ENCODE measurements around the gene FCHSD1. TPM values are rescaled to one million over a fixed set of nuclear protein-coding genes. Genes with fewer than 3 reads are reported as not detected.

The FCHSD1 gene
- total and polyA plus RNA-seq, 2 donors (not counting 1 experiment from before 2014, with no cell fraction given): 123 to 193 TPM

DNA sequence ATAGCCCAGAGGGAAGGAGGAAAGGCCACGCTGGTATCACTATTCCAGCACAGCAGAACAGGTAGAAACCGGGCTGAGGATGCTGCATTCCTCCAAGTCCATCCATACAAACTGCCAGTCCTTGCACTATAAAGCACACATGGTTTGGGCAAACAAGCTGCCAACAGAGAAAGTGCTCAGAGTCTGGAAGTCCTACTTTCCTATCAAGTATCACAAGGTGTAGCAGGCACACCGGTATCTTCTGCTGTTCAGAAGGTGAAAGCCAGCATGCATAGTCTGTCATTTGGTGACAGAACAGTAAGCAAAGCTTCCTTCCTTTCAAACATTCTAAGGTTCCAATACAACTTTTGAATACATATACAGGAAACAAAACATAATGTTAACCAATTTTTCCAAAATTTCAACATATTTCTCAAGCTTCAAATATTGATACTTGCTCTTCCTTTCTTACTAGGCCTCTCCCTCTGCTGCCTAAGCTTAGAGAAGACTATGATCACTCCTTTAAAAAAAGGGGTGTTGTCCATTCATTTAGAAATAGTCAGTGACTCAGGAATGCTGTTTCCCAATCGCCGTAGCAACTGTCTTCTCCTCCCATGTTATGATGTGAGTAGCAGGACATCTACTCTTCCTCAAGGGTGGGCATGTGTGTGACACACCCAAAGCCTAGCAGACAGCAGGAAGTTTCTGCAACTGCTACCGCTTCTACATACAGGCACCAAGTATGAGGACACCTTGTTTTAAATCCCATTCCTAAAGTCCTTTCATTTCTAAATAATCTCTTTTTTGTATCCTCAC is 47.1 kb downstream of the FCHSD1 start:
- H3K4me2 ChIP-seq (replicated peaks; ENCODE audit: low read depth, low read length, poor library complexity, severe bottlenecking): peak overlapping the region; percentile 68
- peaks cover 53 to 74% of the 10 kb centered on the region in 2 donors for H3K4me1 ChIP-seq (ENCODE audit: control insufficient read depth in 2 of 2, insufficient read depth in 2 of 2, low read length in 2 of 2)
- H3K9me3 ChIP-seq (ENCODE audit: control extremely low read depth in 1 of 3, control insufficient read depth in 2 of 3, insufficient read depth in 1 of 3, low read length in 2 of 3): no peaks in the 10 kb centered on the region
- H2AFZ ChIP-seq (ENCODE audit: insufficient read depth, low read depth, low read length, poor library complexity, severe bottlenecking): no peak overlapping the region
- Mint-ChIP-seq H3K4me3 (peak overlapping the region; percentile 68), H3K27me3 (no peaks in the 10 kb centered on the region), H3K9me3 (ENCODE audit: insufficient read depth) (no peaks in the 10 kb centered on the region), H3K27ac (peak overlapping the region; percentile 80), H3K4me1 (peaks cover 78% of the 10 kb centered on the region)
- no peak for TF ChIP-seq EZH2 (IDR thresholded peaks at IDR 0.05; ENCODE audit: borderline replicate concordance, insufficient read depth, low read depth, low read length, poor library complexity, severe bottlenecking)
- TF ChIP-seq, protein P1, sequence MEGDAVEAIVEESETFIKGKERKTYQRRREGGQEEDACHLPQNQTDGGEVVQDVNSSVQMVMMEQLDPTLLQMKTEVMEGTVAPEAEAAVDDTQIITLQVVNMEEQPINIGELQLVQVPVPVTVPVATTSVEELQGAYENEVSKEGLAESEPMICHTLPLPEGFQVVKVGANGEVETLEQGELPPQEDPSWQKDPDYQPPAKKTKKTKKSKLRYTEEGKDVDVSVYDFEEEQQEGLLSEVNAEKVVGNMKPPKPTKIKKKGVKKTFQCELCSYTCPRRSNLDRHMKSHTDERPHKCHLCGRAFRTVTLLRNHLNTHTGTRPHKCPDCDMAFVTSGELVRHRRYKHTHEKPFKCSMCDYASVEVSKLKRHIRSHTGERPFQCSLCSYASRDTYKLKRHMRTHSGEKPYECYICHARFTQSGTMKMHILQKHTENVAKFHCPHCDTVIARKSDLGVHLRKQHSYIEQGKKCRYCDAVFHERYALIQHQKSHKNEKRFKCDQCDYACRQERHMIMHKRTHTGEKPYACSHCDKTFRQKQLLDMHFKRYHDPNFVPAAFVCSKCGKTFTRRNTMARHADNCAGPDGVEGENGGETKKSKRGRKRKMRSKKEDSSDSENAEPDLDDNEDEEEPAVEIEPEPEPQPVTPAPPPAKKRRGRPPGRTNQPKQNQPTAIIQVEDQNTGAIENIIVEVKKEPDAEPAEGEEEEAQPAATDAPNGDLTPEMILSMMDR (IDR thresholded peaks at IDR 0.05): no peak
- peaks cover 89% of the 10 kb centered on the region for H3K79me2 ChIP-seq (ENCODE audit: control insufficient read depth, insufficient read depth, low read length)
- ChIA-PET CTCF (interaction anchor here (1.1 to 28.1 kb wide), 6 partner anchors 11 to 46 kb away, joined by 3 to 760 read pairs (median 6); partner anchors contain the start of genes DIAPH1 and HDAC3), POLR2A (no interaction called here)
- H3K27me3 ChIP-seq (replicated peaks in 1 of 4; ENCODE audit: control extremely low read depth in 1 of 4, control insufficient read depth in 3 of 4, insufficient read depth in 4 of 4, low read length in 3 of 4): no peaks in the 10 kb centered on the region
- H3K4me3 ChIP-seq (ENCODE audit: control extremely low read depth in 1 of 5, extremely low read depth in 1 of 5, insufficient read depth in 1 of 5, low read depth in 2 of 5, low read length in 4 of 5): no peak overlapping the region
- no peaks in the 10 kb centered on the region for H3K36me3 ChIP-seq (replicated peaks in 1 of 2; ENCODE audit: control extremely low read depth in 1 of 2, control insufficient read depth in 1 of 2, extremely low read depth in 1 of 2, insufficient read depth in 2 of 2, low read length in 1 of 2)
- intact Hi-C loops (cut with micrococcal nuclease): no loop called here
- peak; percentile 30 for DNase-seq
- H4K20me1 ChIP-seq (ENCODE audit: control insufficient read depth, insufficient read depth, low read length, poor library complexity, severe bottlenecking): peaks cover 17% of the 10 kb centered on the region
- no peak for ATAC-seq (ENCODE audit: low read depth)
- peak overlapping the region; percentile 29 to 84 for H3K27ac ChIP-seq (ENCODE audit: low read length in 2 of 2)
- 48% methylated on average over 3 of the region's 6 CpGs for WGBS (ENCODE audit: insufficient coverage)
- H3K9ac ChIP-seq (ENCODE audit: low read length): peak overlapping the region; percentile 24

- intact Hi-C loops (cut with micrococcal nuclease): no loop called here
- ATAC-seq (ENCODE audit: low read depth): no peak
- peaks cover 19% of the 10 kb centered on the region for H4K20me1 ChIP-seq (ENCODE audit: control insufficient read depth, insufficient read depth, low read length, poor library complexity, severe bottlenecking)
- Mint-ChIP-seq H3K27ac (no peak overlapping the region), H3K27me3 (no peaks in the 10 kb centered on the region), H3K4me3 (no peak overlapping the region), H3K4me1 (peaks cover 80% of the 10 kb centered on the region), H3K9me3 (ENCODE audit: insufficient read depth) (no peaks in the 10 kb centered on the region)
- H2AFZ ChIP-seq (ENCODE audit: insufficient read depth, low read depth, low read length, poor library complexity, severe bottlenecking): no peak overlapping the region
- H3K27ac ChIP-seq (ENCODE audit: low read length in 2 of 2): no peak overlapping the region
- peaks cover 0 to under 1% (median 0%) of the 10 kb centered on the region in 3 donors for H3K9me3 ChIP-seq (ENCODE audit: control extremely low read depth in 1 of 3, control insufficient read depth in 2 of 3, insufficient read depth in 1 of 3, low read length in 2 of 3)
- H3K27me3 ChIP-seq (replicated peaks in 1 of 4; ENCODE audit: control extremely low read depth in 1 of 4, control insufficient read depth in 3 of 4, insufficient read depth in 4 of 4, low read length in 3 of 4): no peaks in the 10 kb centered on the region
- peaks cover 2 to 3% of the 10 kb centered on the region in 2 experiments for H3K36me3 ChIP-seq (replicated peaks in 1 of 2; ENCODE audit: control extremely low read depth in 1 of 2, control insufficient read depth in 1 of 2, extremely low read depth in 1 of 2, insufficient read depth in 2 of 2, low read length in 1 of 2)
- no CpG with 5 or more reads among the region's 1 CpG for WGBS (ENCODE audit: insufficient coverage)
- H3K4me1 ChIP-seq (ENCODE audit: control insufficient read depth in 2 of 2, insufficient read depth in 2 of 2, low read length in 2 of 2): peaks cover 47 to 69% of the 10 kb centered on the region in 2 donors
- ChIA-PET CTCF (interaction anchor here (1.0 to 28.1 kb wide), 6 partner anchors 12 to 45 kb away, joined by 3 to 760 read pairs (median 6); partner anchors contain the start of gene DIAPH1), POLR2A (interaction anchor here (0.8 kb wide), 1 partner anchor 14 kb away, joined by 4 read pairs; no protein-coding TSS in a partner anchor)
- H3K9ac ChIP-seq (ENCODE audit: low read length): no peak overlapping the region
- H3K4me3 ChIP-seq (ENCODE audit: control extremely low read depth in 1 of 5, extremely low read depth in 1 of 5, insufficient read depth in 1 of 5, low read depth in 2 of 5, low read length in 4 of 5): no peak overlapping the region
- H3K4me2 ChIP-seq (replicated peaks; ENCODE audit: low read depth, low read length, poor library complexity, severe bottlenecking): no peak overlapping the region
- peaks cover 83% of the 10 kb centered on the region for H3K79me2 ChIP-seq (ENCODE audit: control insufficient read depth, insufficient read depth, low read length)
- TF ChIP-seq, protein P1 (IDR thresholded peaks at IDR 0.05): no peak
- no peak for TF ChIP-seq EZH2 (IDR thresholded peaks at IDR 0.05; ENCODE audit: borderline replicate concordance, insufficient read depth, low read depth, low read length, poor library complexity, severe bottlenecking)
- no peak for DNase-seq
These were observed 48.6 kb downstream of the FCHSD1 start for GRCh38 chr5:141602606-141603005.

All from B cell (primary cell).